A673 (cell line): ENCODE measurements around the gene KRT80. TPM values are rescaled to one million over a fixed set of nuclear protein-coding genes. Genes with fewer than 3 reads are reported as not detected.

Experiments
- BruUV-seq: library from RNA; stranded (reverse); fragments of 400-500 nt; replicated peaks from 2 replicates; lab custom pipeline; 2021; lab: Mats Ljungman, UMichigan
- CTCF ChIA-PET: fragments of 300-600 bp; sonication (Branson Sonifier 250); formaldehyde crosslinking; loops from one replicate; lab custom pipeline; 2022; ENCODE audit warnings: antibody characterized with exemption; lab: Charles Lee
- POLR2A ChIA-PET: fragments of 300-600 bp; sonication (Branson Sonifier 250); formaldehyde crosslinking; loops from one replicate; lab custom pipeline; 2022; ENCODE audit warnings: antibody characterized with exemption; ENCODE audit not compliant: low non-redundant PET; lab: Charles Lee
- DNase-seq: peaks from one replicate; pipeline ENCODE4 v3.0.0-alpha.2; 2015; ENCODE audit warnings: low spot score
- H3K27ac ChIP-seq: fragments of 200-600 bp; sonication (generic); 2 replicates; pipeline ENCODE4 v1.5.1; 2016; ENCODE audit warnings: mixed run types, low read depth, mild to moderate bottlenecking, mixed read lengths, antibody characterized with exemption, low read length; ENCODE audit not compliant: poor library complexity, severe bottlenecking
- H3K27me3 ChIP-seq: fragments of 200-600 bp; sonication (generic); replicated peaks from 2 replicates; pipeline ENCODE4 v1.6.1; 2017; ENCODE audit warnings: mixed run types, low read depth, mild to moderate bottlenecking, mixed read lengths, antibody characterized with exemption, low read length; ENCODE audit not compliant: insufficient read depth, poor library complexity
- H3K36me3 ChIP-seq: fragments of 200-600 bp; sonication (generic); 2 replicates; pipeline ENCODE4 v1.6.1; 2016; ENCODE audit warnings: mixed run types, mild to moderate bottlenecking, mixed read lengths, antibody characterized with exemption, low read length; ENCODE audit not compliant: insufficient read depth, poor library complexity, severe bottlenecking
- H3K4me1 ChIP-seq: fragments of 200-600 bp; sonication (generic); 2 replicates; pipeline ENCODE4 v1.6.1; 2017; ENCODE audit warnings: mixed run types, mild to moderate bottlenecking, mixed read lengths, antibody characterized with exemption, low read length; ENCODE audit not compliant: insufficient read depth, poor library complexity, severe bottlenecking
- H3K4me3 ChIP-seq: fragments of 200-600 bp; sonication (generic); 2 replicates; pipeline ENCODE4 v1.5.1; 2016; ENCODE audit warnings: low read depth, mixed run types, mild to moderate bottlenecking, mixed read lengths, low read length; ENCODE audit not compliant: poor library complexity, severe bottlenecking
- H3K9me3 ChIP-seq: fragments of 200-600 bp; sonication (generic); 2 replicates; pipeline ENCODE4 v1.6.1; 2016; ENCODE audit warnings: mixed run types, low read depth, mild to moderate bottlenecking, mixed read lengths, antibody characterized with exemption, low read length; ENCODE audit not compliant: poor library complexity, severe bottlenecking
- CTCF ChIP-seq: fragments of 300-800, 200-600 bp; sonication (generic); conservative IDR thresholded peaks from 2 replicates; pipeline ENCODE4 v1.5.1; 2017; ENCODE audit warnings: low read depth, mild to moderate bottlenecking, antibody characterized with exemption, low read length, moderate library complexity, mixed read lengths
- EZH2 ChIP-seq: fragments of 200-600 bp; sonication (generic); IDR thresholded peaks from 2 replicates; pipeline ENCODE4 v1.6.1; 2017; ENCODE audit warnings: borderline replicate concordance, low read depth, mild to moderate bottlenecking, mixed read lengths, antibody characterized with exemption, low read length; ENCODE audit not compliant: poor library complexity, severe bottlenecking
- intact Hi-C: fragments of 100-400 bp; cut with micrococcal nuclease; formaldehyde crosslinking; loops from one replicate; pipeline ENCODE4 v1.10.0; 2022; ENCODE audit not compliant: unreplicated experiment
- total RNA-seq: library from RNA; stranded (reverse); gene quantifications from 2 replicates; pipeline ENCODE4 v1.2.3, GENCODE V29; 2021

Gene KRT80
- total RNA-seq, 1 experiment from 2014 or later: 1.0 TPM

GRCh38 chr12:52232203-52232673 lies 40.4 kb upstream of the KRT80 start:
- POLR2A ChIA-PET: no interaction called here
- no peak for DNase-seq
- Histone ChIP-seq H3K27ac (no peak overlapping the region), H3K4me1 (no peaks in the 10 kb centered on the region), H3K9me3 (no peaks in the 10 kb centered on the region), H3K27me3 (peaks cover 12% of the 10 kb centered on the region), H3K36me3 (no peaks in the 10 kb centered on the region), H3K4me3 (no peak overlapping the region)
- no TSS peak for BruUV-seq
- TF ChIP-seq EZH2 (no peak), CTCF (no peak)
- intact Hi-C loops: no loop called here
- CTCF ChIA-PET: no interaction called here

GRCh38 chr12:52231305-52232202 lies 39.7 kb upstream of the KRT80 start:
- intact Hi-C loops: no loop called here
- TF ChIP-seq CTCF: no peak
- TF ChIP-seq EZH2: no peak
- POLR2A ChIA-PET: no interaction called here
- H3K27me3 ChIP-seq: peaks cover 12% of the 10 kb centered on the region
- no peak for DNase-seq
- H3K9me3 ChIP-seq: no peaks in the 10 kb centered on the region
- H3K27ac ChIP-seq: no peak overlapping the region
- BruUV-seq: no TSS peak
- no peak overlapping the region for H3K4me3 ChIP-seq
- CTCF ChIA-PET: no interaction called here
- H3K4me1 ChIP-seq: no peaks in the 10 kb centered on the region
- no peaks in the 10 kb centered on the region for H3K36me3 ChIP-seq

GRCh38 chr12:52230364-52231281 lies 38.8 kb upstream of the KRT80 start:
- Histone ChIP-seq H3K27ac (no peak overlapping the region), H3K27me3 (peaks cover 12% of the 10 kb centered on the region), H3K4me1 (no peaks in the 10 kb centered on the region), H3K4me3 (no peak overlapping the region), H3K9me3 (no peaks in the 10 kb centered on the region), H3K36me3 (no peaks in the 10 kb centered on the region)
- BruUV-seq: no TSS peak
- CTCF ChIA-PET: interaction anchor here (0.5 to 1.6 kb wide), 2 partner anchors 48 to 110 kb away, joined by 3 read pairs; no protein-coding TSS in a partner anchor
- no peak for DNase-seq
- POLR2A ChIA-PET: no interaction called here
- intact Hi-C loops: no loop called here
- TF ChIP-seq CTCF (no peak), EZH2 (no peak)
